Measurements from ENCODE around the gene CA7. TPM values are rescaled to one million over a fixed set of nuclear protein-coding genes. Genes with fewer than 3 reads are reported as not detected.

Gene CA7
- total RNA-seq, 1 donor from 2014 or later = not detected

DNA sequence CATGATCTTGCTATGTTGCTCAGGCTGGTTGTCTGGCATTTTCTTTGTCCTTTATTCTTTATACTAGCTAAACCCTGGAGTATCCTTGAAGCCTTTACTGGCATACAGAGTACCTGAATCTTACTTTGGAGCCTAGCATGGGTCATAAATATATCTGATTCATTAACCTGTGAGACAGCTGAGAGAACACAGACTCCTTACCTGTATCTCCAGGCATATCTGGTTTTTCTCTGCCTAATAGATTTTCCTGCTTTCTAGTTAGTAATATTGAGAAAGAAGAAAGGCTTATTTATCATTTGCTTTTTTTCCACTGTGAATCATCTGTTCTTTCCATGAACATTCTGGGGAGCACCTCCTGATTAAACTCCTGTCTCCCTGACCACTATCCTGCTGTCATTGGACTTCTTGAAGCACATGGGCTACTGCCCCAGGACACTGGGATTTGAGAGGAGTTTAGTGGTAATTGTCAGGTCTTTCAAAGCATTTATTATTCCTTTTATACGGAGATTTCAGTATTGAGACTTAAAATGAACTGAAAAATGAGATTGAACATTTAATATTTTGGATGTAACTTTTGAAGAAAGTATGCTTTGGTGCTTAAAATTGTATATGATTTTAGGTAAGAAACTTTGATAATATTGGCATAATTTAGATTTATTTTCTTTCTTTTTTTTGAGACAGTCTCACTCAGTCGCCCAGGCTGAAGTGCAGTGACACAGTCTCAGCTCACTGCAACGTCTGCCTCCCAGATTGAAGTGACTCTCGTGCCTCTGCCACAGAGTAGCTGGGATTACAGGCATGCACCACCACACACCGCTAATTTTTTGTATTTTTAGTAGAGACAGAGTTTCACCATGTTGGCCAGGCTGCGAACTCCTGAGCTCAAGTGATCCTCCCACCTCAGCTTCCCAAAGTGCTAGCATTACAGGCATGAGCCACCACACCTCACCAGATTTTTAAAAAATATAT lies 44.7 kb downstream of the CA7 start:
- ATAC-seq (no peak), DNase-seq (no peak)
- H3K36me3 ChIP-seq = peaks cover 37% of the 10 kb centered on the region
- H3K4me1 ChIP-seq = no peaks in the 10 kb centered on the region
- no peak overlapping the region for H3K4me3 ChIP-seq
- H3K9me3 ChIP-seq = no peaks in the 10 kb centered on the region
- intact Hi-C loops (cut with DNase I) = no loop called here
- H3K27ac ChIP-seq = no peak overlapping the region
- no peaks in the 10 kb centered on the region for H3K27me3 ChIP-seq
- TF ChIP-seq CTCF (IDR thresholded peaks at IDR 0.05) = no peak

DNA sequence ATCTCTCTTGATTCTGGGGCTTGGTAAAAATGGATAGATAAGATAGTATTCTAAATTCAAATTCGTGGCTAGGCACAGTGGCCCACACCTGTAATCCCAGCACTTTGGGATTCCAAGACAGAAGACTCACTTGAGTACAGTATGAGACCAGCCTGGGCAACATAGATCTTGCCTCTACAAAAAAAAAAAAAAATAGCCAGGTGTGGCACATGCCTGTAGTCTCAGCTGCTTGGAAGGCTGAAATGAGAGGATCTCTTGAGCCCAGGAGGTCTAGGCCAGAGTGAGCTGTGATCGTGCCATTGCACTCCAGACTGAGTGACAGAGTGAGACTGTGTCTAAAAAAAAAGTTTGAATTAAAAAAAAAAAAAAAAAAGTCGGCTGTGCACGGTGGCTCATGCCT lies 45.4 kb downstream of the CA7 start:
- no peaks in the 10 kb centered on the region for H3K4me1 ChIP-seq
- no peak for TF ChIP-seq CTCF (IDR thresholded peaks at IDR 0.05)
- ATAC-seq = peak; percentile 60

GRCh38 chr16:66890799-66891198 lies 46.6 kb downstream of the CA7 start:
- intact Hi-C loops (cut with DNase I) = no loop called here
- no peak for TF ChIP-seq CTCF (IDR thresholded peaks at IDR 0.05)
- H3K9me3 ChIP-seq = no peaks in the 10 kb centered on the region
- no peak for DNase-seq
- no peak overlapping the region for H3K4me3 ChIP-seq
- H3K36me3 ChIP-seq = peaks cover 20% of the 10 kb centered on the region
- no peak for ATAC-seq
- no peak overlapping the region for H3K27ac ChIP-seq
- no peaks in the 10 kb centered on the region for H3K27me3 ChIP-seq
- no peaks in the 10 kb centered on the region for H3K4me1 ChIP-seq

More for the DNA sequence above, 45.4 kb downstream of the CA7 start:
- H3K27me3 ChIP-seq = no peaks in the 10 kb centered on the region
- no peak overlapping the region for H3K4me3 ChIP-seq
- H3K27ac ChIP-seq = no peak overlapping the region
- intact Hi-C loops (cut with DNase I) = no loop called here
- no peak for DNase-seq
- peaks cover 32% of the 10 kb centered on the region for H3K36me3 ChIP-seq
- H3K9me3 ChIP-seq = no peaks in the 10 kb centered on the region

DNA sequence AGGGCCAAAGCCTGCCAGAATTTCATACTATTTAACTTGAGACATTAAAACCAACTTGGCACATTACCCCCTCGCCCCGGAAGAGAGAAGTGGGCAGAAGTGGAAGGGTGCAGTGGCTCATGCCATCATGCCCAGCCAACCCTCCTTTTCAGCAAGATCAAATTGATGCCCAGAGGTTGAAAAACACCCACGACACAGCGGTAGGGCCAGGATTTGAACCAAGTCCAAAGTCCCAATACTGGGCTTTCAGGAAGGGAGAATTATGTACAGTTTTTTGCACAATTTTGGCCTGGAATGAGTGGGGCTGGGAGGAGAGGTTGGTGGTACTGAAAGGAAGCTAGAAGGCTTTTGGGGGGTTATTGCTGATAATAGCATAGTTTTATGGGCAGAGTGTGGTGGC lies 47.1 kb downstream of the CA7 start:
- DNase-seq (no peak), ATAC-seq (no peak)
- H3K4me3 ChIP-seq = no peak overlapping the region
- H3K27me3 ChIP-seq = no peaks in the 10 kb centered on the region
- intact Hi-C loops (cut with DNase I) = no loop called here
- TF ChIP-seq CTCF (IDR thresholded peaks at IDR 0.05) = no peak
- H3K4me1 ChIP-seq = no peaks in the 10 kb centered on the region
- no peaks in the 10 kb centered on the region for H3K9me3 ChIP-seq
- no peak overlapping the region for H3K27ac ChIP-seq
- H3K36me3 ChIP-seq = peaks cover 15% of the 10 kb centered on the region

DNA sequence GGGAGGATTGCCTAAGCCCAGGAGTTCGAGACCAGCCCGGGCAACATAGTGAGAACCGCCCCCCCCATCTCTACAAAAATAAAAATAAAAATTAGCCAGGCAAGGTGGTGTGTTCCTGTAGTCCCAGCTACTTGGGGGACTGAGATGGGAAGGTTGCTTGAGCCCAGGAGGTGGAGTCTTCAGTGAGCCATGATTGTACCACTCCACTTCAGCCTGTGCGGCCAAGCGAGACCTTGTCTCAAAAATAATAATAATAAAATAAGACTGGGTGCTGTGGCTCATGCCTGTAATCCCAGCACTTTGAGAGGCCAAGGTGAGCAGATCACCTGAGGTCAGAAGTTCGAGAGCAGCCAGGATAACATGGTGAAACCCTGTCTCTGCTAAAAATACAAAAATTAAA lies 47.6 kb downstream of the CA7 start:
- Histone ChIP-seq H3K27me3 (no peaks in the 10 kb centered on the region), H3K36me3 (peaks cover 11% of the 10 kb centered on the region), H3K9me3 (no peaks in the 10 kb centered on the region), H3K4me1 (no peaks in the 10 kb centered on the region), H3K4me3 (no peak overlapping the region), H3K27ac (no peak overlapping the region)
- intact Hi-C loops (cut with DNase I) = no loop called here
- DNase-seq = no peak
- TF ChIP-seq CTCF (IDR thresholded peaks at IDR 0.05) = no peak
- ATAC-seq = no peak
